Ecto neural progenitor cell (in vitro differentiated cells): ENCODE data around the gene AP1B1.
"Not testable (repeated sequence)": the region's sequence is repeated elsewhere in the genome, so short reads cannot be mapped to it uniquely, and the experiment has no call there.

ENCODE experiments used
- DNase-seq: peaks from one replicate; pipeline ENCODE4 v3.0.0-alpha.2; 2018; ENCODE audit warnings: low spot score

The AP1B1 gene

GRCh38 chr22:29348956-29349355 is 39.4 kb downstream of the AP1B1 start:
- no peak for DNase-seq

GRCh38 chr22:29348041-29348440 is 40.3 kb downstream of the AP1B1 start:
- no peak for DNase-seq

- DNase-seq, result no peak
These were observed 41.7 kb downstream of the AP1B1 start for GRCh38 chr22:29346659-29347058.

DNA sequence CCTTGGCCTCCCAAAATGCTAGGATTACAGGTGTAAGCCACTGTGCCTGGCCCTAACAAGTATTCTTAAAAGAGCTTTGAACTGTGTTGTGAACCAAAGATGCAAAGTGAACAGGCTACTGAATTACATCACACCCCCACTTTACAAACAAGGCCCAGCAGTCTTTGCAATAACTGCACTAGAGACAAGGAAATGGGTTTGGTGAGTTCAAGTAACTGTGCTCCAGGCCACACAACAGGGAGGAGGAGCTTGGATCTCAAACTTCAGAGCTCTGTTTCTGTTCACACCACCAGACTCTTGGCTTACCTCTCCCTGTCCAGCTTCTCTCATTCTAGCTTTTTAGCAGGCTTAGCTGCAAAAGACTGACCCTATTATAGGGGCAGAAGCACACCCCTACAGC is 42.4 kb downstream of the AP1B1 start:
- DNase-seq, result no peak

DNA sequence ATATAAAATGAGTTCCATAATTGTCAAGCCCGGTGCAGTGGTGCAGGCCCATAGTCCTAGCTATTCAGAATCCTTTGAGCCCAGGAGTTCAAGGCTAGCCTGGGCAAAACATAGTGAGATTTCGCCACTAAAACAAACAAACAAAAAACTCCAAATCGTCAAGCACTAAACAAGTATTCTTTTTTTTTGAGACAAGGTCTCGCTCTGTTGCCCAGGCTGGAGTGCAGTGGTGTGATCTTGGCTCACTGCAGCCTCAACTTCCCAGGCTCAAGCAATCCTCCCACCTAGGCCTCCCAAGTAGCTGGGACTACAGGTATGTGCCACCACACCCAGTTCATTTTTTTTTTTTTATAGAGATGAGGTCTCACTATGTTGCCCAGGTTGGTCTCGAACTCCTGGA is 43.5 kb downstream of the AP1B1 start:
- not testable (repeated sequence) for DNase-seq

- DNase-seq, result no peak
These were observed 44.2 kb downstream of the AP1B1 start for GRCh38 chr22:29344137-29344536.

GRCh38 chr22:29343313-29343805 is 45.0 kb downstream of the AP1B1 start:
- DNase-seq, result no peak

- no peak for DNase-seq
These were observed 45.6 kb downstream of the AP1B1 start for GRCh38 chr22:29342577-29343312.

- no peak for DNase-seq
These were observed 46.2 kb downstream of the AP1B1 start for GRCh38 chr22:29342177-29342576.

DNA sequence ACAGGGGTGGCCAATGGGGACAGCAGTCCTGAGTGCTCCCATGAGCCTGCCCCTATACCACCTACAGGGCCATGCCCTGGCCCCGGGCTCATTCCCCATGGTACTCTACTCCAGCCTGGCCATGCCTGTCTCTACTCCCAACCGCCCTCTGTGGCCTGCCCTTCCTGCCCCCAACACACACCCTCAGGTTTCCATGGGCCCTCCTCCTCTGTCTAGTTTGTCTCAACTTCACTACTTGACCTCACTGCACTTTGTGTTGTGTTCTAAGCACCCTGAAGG is 46.6 kb downstream of the AP1B1 start:
- no peak for DNase-seq

GRCh38 chr22:29341056-29341848 is 47.1 kb downstream of the AP1B1 start:
- no peak for DNase-seq

GRCh38 chr22:29340566-29340965 is 47.8 kb downstream of the AP1B1 start:
- no peak for DNase-seq

GRCh38 chr22:29339381-29340235 is 48.8 kb downstream of the AP1B1 start:
- no peak for DNase-seq

GRCh38 chr22:29338398-29338797 is 50.0 kb downstream of the AP1B1 start:
- DNase-seq, result no peak

DNA sequence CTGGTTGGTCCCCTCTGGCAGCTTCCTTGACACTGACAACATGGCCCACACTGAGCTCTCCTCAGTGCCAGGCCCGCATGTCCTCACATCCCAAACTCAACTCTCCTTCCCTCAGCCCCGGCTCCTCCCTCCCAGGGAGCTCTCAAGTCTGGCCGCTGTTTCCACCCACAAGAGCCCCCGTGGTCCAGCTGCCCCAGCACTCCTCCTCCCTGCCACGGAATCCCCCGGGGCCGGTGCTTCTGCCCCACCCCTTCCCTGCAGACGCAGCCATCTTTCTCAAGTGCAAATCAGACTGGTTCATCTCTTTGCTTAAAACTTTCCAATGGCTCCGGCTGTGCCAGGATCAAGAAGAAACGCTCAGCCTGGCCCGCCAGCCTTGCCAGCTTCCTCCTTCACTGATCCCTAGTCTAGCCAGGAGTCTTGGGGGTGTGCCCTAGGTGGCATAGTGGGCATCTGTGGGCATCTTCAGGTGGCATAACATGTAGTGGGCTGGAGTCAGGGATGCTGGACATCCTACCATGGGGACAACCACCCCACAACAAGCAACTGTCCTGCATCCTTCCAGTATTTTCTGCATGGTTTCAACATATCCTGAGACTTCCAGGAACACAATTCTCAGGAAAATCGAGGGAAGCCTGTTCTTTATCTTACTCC is 50.6 kb downstream of the AP1B1 start:
- DNase-seq, result no peak

DNA sequence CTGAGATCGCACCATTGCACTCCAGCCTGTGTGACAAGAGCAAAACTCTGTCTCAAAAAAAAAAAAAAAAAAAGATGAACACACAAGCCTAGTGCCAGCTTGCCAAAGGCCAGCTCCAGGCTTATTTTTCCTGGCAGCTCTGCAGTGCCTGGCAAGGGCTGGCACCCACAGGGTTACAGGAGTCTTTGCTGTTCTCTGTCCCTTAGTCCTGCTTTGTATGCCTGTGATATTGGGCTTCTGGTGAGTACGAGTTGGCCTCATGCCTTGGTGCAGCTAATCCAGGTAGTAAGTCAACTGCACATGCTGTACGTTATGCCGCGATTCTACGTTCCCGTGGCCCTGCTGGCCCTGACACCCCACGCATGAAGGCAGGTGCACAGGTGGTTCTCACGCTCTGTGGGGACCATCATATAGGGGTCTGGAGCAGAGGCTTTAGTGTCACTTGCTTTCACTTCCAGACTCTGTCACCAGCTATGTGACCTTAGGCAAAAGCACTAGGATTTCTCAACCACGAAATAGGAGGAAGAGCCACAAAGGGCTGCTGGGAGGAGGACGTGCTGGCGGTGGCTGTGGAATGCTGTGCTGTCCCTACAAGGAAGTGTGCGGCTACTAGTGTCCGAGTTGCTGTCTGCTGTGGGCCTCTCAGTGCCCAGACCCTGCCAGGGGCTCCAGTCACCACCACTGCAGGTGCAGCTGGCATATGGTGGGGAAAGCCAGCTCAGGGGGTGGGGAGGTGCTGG is 51.4 kb downstream of the AP1B1 start:
- no peak for DNase-seq

DNA sequence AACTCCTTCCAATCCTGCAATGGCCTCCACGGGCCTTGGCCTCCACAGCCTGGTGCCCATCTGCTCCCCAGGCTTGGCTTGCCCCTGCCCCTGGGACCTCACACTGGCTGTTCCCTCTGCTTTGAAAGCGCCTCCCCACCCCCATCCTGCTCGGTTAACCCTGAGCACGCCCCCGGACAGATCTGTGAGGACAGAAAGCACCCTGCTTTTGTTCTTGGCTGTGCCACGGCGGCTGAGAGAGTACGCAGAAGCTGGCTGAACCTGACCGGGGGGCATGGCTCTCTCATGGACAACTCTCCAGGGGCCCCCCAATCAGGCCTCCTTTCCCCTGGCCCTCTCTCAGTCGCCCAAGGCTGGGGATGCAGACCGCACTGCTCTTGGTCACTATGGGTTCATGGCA is 52.7 kb downstream of the AP1B1 start:
- no peak for DNase-seq

GRCh38 chr22:29334696-29335344 is 53.5 kb downstream of the AP1B1 start:
- DNase-seq, result no peak

DNA sequence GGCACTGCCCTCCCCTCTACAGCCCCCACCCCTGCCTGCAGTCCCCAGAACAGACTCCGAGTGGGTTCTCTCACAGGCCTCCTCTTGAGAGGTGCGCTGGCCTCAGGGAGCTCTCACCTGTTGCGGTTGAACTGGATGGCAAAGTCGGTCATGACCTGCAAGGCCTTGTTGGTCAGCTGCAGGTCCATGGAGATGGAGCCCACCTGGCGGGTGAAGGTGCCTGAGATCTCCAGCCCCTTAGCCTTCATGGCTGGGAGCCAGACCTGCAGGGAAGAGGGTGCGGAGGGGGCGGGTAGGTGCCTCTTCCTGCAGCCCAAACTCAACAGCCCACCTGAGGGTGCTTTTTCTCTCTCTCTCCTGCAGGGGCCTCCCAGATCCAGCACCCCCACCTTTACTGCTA is 54.2 kb downstream of the AP1B1 start:
- DNase-seq, result no peak

- DNase-seq, result no peak
These were observed 55.4 kb downstream of the AP1B1 start for GRCh38 chr22:29332886-29333496.
